HG02763 (cell line): Measurements from ENCODE around the gene KIT.

Experiments used
- ATAC-seq: cut with Tn5 transposase; IDR thresholded peaks from one replicate; pipeline ENCODE4 v1.9.1; 2021; ENCODE audit warnings: mild to moderate bottlenecking, moderate library complexity; ENCODE audit not compliant: unreplicated experiment

KIT gene

GRCh38 chr4:54659749-54660535, 2.2 kb downstream of the KIT start:
- ATAC-seq, result no peak

GRCh38 chr4:54660591-54660990, 2.8 kb downstream of the KIT start:
- no peak for ATAC-seq

GRCh38 chr4:54661169-54661568, 3.4 kb downstream of the KIT start:
- no peak for ATAC-seq

GRCh38 chr4:54661686-54662085, 3.9 kb downstream of the KIT start:
- ATAC-seq, result no peak

GRCh38 chr4:54662123-54662522, 4.4 kb downstream of the KIT start:
- no peak for ATAC-seq

GRCh38 chr4:54662901-54663585, 5.3 kb downstream of the KIT start:
- no peak for ATAC-seq

GRCh38 chr4:54664400-54664799, 6.6 kb downstream of the KIT start:
- ATAC-seq, result no peak

GRCh38 chr4:54668014-54668611, 10.4 kb downstream of the KIT start:
- no peak for ATAC-seq

GRCh38 chr4:54669831-54670230, 12.1 kb downstream of the KIT start:
- no peak for ATAC-seq

- no peak for ATAC-seq
These were observed 18.1 kb downstream of the KIT start for GRCh38 chr4:54675721-54676461.

GRCh38 chr4:54676658-54677057, 18.9 kb downstream of the KIT start:
- ATAC-seq, result no peak

- no peak for ATAC-seq
These were observed 19.7 kb downstream of the KIT start for GRCh38 chr4:54677416-54677815.

- no peak for ATAC-seq
These were observed 20.3 kb downstream of the KIT start for GRCh38 chr4:54677853-54678650.

GRCh38 chr4:54678826-54679225, 21.1 kb downstream of the KIT start:
- no peak for ATAC-seq

- ATAC-seq, result no peak
These were observed 22.1 kb downstream of the KIT start for GRCh38 chr4:54679813-54680212.

GRCh38 chr4:54683616-54684346, 26.0 kb downstream of the KIT start:
- ATAC-seq, result no peak

- ATAC-seq, result no peak
These were observed 28.1 kb downstream of the KIT start for GRCh38 chr4:54685810-54686209.

GRCh38 chr4:54687887-54688841, 30.4 kb downstream of the KIT start:
- ATAC-seq, result peak; percentile 51

GRCh38 chr4:54695337-54695736, 37.6 kb downstream of the KIT start:
- ATAC-seq, result no peak
